Measurements from ENCODE around the gene PCDHB7. TPM values are rescaled to one million over a fixed set of nuclear protein-coding genes. Genes with fewer than 3 reads are reported as not detected.
A peak's percentile ranks its signal among the peaks of the same experiment; 100 is the strongest.
"Not testable (repeated sequence)": the region's sequence is repeated elsewhere in the genome, so short reads cannot be mapped to it uniquely, and the experiment has no call there.

The PCDHB7 gene
- total RNA-seq, 4 donors from 2014 or later, result 0.49 to 1.2 (median 0.78) TPM

- DNase-seq (ENCODE audit: low spot score in 2 of 2), result no peak
- Histone ChIP-seq H3K9me3 (peaks cover 7% of the 10 kb centered on the region), H3K4me1 (no peaks in the 10 kb centered on the region), H3K4me3 (peak within 1 kb of the TSS; percentile 28), H3K27me3 (no peaks in the 10 kb centered on the region), H3K36me3 (no peaks in the 10 kb centered on the region), H3K27ac (no peak within 1 kb of the TSS)
- TF ChIP-seq POLR2AphosphoS5 (IDR thresholded peaks at IDR 0.05) (no peak), CTCF (IDR thresholded peaks at IDR 0.05) (no peak), POLR2A (IDR thresholded peaks at IDR 0.05) (no peak), EP300 (IDR thresholded peaks at IDR 0.05) (no peak)
- WGBS, result 19% methylated on average over 18 of the region's 18 CpGs
Observed at GRCh38 chr5:141149812-141150211, 22.6 kb upstream of the PCDHB7 start, which contains the start of gene PCDHB6. PCDHB6 (plus strand) TSS chr5:141150057; CDS start chr5:141150258, 201 bp downstream.

DNA sequence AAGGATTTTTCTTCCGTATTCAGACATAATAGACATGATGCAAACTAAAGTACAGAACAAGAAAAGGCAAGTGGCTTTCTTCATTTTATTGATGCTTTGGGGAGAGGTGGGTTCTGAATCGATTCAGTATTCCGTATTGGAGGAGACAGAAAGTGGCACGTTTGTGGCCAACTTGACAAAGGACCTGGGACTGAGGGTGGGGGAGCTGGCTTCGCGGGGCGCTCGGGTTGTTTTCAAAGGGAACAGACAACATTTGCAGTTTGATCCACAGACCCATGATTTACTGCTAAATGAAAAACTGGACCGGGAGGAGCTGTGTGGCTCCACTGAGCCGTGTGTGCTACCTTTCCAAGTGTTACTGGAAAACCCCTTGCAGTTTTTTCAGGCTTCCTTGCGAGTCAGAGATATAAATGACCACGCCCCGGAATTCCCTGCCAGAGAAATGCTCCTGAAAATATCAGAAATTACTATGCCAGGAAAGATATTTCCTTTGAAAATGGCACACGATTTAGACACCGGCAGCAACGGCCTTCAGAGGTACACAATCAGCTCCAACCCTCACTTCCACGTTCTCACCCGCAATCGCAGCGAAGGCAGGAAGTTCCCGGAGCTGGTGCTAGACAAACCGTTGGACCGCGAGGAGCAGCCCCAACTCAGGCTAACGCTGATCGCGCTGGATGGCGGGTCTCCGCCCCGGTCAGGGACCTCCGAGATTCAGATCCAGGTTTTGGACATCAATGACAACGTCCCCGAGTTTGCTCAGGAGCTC is 22.0 kb upstream of the PCDHB7 start:
- no peaks in the 10 kb centered on the region for H3K36me3 ChIP-seq
- H3K4me1 ChIP-seq, result no peaks in the 10 kb centered on the region
- 44% methylated on average over 33 of the region's 33 CpGs for WGBS
- H3K9me3 ChIP-seq, result peaks cover 9% of the 10 kb centered on the region
- no peak for DNase-seq (ENCODE audit: low spot score in 2 of 2)
- H3K27ac ChIP-seq, result no peak overlapping the region
- H3K27me3 ChIP-seq, result no peaks in the 10 kb centered on the region
- H3K4me3 ChIP-seq, result peak overlapping the region; percentile 28
- TF ChIP-seq POLR2AphosphoS5 (IDR thresholded peaks at IDR 0.05) (no peak), EP300 (IDR thresholded peaks at IDR 0.05) (no peak), POLR2A (IDR thresholded peaks at IDR 0.05) (no peak), CTCF (IDR thresholded peaks at IDR 0.05) (no peak)

GRCh38 chr5:141150993-141151325 is 21.5 kb upstream of the PCDHB7 start:
- no peak for TF ChIP-seq CTCF (IDR thresholded peaks at IDR 0.05)
- TF ChIP-seq EP300 (IDR thresholded peaks at IDR 0.05), result no peak
- no peak for TF ChIP-seq POLR2AphosphoS5 (IDR thresholded peaks at IDR 0.05)
- no peak for TF ChIP-seq POLR2A (IDR thresholded peaks at IDR 0.05)
- Histone ChIP-seq H3K27me3 (no peaks in the 10 kb centered on the region), H3K4me3 (no peak overlapping the region), H3K9me3 (peaks cover 14% of the 10 kb centered on the region), H3K36me3 (no peaks in the 10 kb centered on the region), H3K4me1 (no peaks in the 10 kb centered on the region), H3K27ac (no peak overlapping the region)
- no peak for DNase-seq (ENCODE audit: low spot score in 2 of 2)
- WGBS, result 49% methylated on average over 13 of the region's 13 CpGs

DNA sequence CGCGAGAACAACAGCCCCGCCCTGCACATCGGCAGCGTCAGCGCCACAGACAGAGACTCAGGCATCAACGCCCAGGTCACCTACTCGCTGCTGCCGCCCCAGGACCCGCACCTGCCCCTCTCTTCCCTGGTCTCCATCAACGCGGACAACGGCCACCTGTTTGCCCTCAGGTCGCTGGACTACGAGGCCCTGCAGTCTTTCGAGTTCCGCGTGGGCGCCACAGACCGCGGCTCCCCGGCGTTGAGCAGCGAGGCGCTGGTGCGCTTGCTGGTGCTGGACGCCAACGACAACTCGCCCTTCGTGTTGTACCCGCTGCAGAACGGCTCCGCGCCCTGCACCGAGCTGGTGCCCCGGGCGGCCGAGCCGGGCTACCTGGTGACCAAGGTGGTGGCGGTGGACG is 20.8 kb upstream of the PCDHB7 start:
- not testable (repeated sequence) for H3K4me1 ChIP-seq; H3K27me3 ChIP-seq; H3K36me3 ChIP-seq; H3K27ac ChIP-seq; DNase-seq (ENCODE audit: low spot score in 2 of 2); H3K4me3 ChIP-seq
- WGBS, result 34% methylated on average over 15 of the region's 41 CpGs
- peaks cover 20% of the 10 kb centered on the region for H3K9me3 ChIP-seq

GRCh38 chr5:141152096-141152495 is 20.3 kb upstream of the PCDHB7 start:
- 28% methylated on average over 7 of the region's 36 CpGs for WGBS
- peaks cover 20% of the 10 kb centered on the region for H3K9me3 ChIP-seq
- not testable (repeated sequence) for H3K36me3 ChIP-seq; H3K4me3 ChIP-seq; DNase-seq (ENCODE audit: low spot score in 2 of 2); H3K27ac ChIP-seq; H3K27me3 ChIP-seq; H3K4me1 ChIP-seq

DNA sequence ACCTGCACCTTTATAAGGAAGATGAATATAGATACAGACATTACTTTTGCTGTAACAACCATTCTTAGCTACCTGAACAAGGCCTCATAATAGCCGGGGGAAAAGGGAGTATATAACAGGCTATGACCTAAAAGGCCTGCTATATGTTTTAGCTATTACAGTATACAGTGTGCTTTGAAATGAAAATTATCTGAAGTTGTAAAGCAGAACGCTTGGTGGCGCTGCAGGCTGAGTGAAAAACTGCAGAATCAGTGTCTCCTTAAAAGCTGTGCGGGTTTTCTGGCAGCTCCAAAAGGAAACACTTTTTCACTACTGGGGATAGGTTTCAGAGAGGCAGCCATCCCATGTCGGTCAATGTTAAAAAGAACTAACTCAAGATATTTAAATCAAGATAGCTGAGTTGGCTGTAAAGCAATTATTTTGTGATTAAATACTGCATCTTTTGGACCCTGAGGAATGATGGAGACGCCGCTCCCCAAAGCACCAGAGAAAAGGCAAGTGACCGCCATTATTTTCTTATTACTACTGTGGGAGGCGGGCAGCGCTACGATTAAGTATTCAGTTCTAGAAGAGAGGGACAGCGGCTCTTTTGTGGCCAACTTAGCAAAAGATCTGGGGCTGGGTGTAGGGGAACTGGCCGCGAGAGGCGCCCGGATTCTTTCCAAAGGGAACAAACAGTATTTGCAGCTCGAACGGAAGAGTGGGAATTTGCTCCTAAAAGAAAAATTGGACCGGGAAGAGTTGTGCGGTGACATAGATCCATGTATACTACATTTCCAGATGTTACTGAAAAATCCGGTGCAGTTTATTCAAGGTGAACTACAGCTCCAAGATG is 16.7 kb upstream of the PCDHB7 start:
- Histone ChIP-seq H3K4me3 (no peak overlapping the region), H3K9me3 (peaks cover 26% of the 10 kb centered on the region), H3K36me3 (no peaks in the 10 kb centered on the region), H3K4me1 (no peaks in the 10 kb centered on the region), H3K27me3 (no peaks in the 10 kb centered on the region), H3K27ac (no peak overlapping the region)
- 39% methylated on average over 21 of the region's 21 CpGs for WGBS
- no peak for TF ChIP-seq POLR2A (IDR thresholded peaks at IDR 0.05)
- DNase-seq (ENCODE audit: low spot score in 2 of 2), result no peak

GRCh38 chr5:141157356-141157755 is 15.1 kb upstream of the PCDHB7 start:
- not testable (repeated sequence) for H3K27me3 ChIP-seq; H3K27ac ChIP-seq; H3K4me1 ChIP-seq; H3K4me3 ChIP-seq; DNase-seq (ENCODE audit: low spot score in 2 of 2); H3K36me3 ChIP-seq
- H3K9me3 ChIP-seq, result peaks cover 33% of the 10 kb centered on the region
- 40% methylated on average over 9 of the region's 38 CpGs for WGBS

GRCh38 chr5:141157901-141158300 is 14.5 kb upstream of the PCDHB7 start:
- H3K36me3 ChIP-seq, result not testable (repeated sequence)
- WGBS, result 45% methylated on average over 19 of the region's 28 CpGs
- H3K9me3 ChIP-seq, result peaks cover 33% of the 10 kb centered on the region

GRCh38 chr5:141174291-141175104 is 2.1 kb downstream of the PCDHB7 start:
- H3K4me3 ChIP-seq; H3K27ac ChIP-seq; H3K4me1 ChIP-seq; H3K36me3 ChIP-seq; DNase-seq (ENCODE audit: low spot score in 2 of 2): not testable (repeated sequence)
- WGBS, result 55% methylated on average over 59 of the region's 79 CpGs
- H3K27me3 ChIP-seq, result peaks cover 28% of the 10 kb centered on the region
- H3K9me3 ChIP-seq, result peaks cover 33% of the 10 kb centered on the region

More at GRCh38 chr5:141157901-141158300, 14.5 kb upstream of the PCDHB7 start:
- not testable (repeated sequence) for H3K4me1 ChIP-seq; H3K27ac ChIP-seq; H3K27me3 ChIP-seq; H3K4me3 ChIP-seq; DNase-seq (ENCODE audit: low spot score in 2 of 2)

Data from suprapubic skin (tissue), 4 donors.